Suppressor macrophage treated with lipopolysaccharide for 1 hour (primary cell): Measurements from ENCODE around the gene MRPS5.
"Not testable (repeated sequence)": the region's sequence is repeated elsewhere in the genome, so short reads cannot be mapped to it uniquely, and the experiment has no call there.

Source experiments
- DNase-seq, 3 donors: peaks; one replicate each; pipeline ENCODE4 v3.0.0-alpha.2; 2020 to 2022

The MRPS5 gene

GRCh38 chr2:95044601-95045000 lies 77.0 kb downstream of the MRPS5 start:
- no peak for DNase-seq

DNA sequence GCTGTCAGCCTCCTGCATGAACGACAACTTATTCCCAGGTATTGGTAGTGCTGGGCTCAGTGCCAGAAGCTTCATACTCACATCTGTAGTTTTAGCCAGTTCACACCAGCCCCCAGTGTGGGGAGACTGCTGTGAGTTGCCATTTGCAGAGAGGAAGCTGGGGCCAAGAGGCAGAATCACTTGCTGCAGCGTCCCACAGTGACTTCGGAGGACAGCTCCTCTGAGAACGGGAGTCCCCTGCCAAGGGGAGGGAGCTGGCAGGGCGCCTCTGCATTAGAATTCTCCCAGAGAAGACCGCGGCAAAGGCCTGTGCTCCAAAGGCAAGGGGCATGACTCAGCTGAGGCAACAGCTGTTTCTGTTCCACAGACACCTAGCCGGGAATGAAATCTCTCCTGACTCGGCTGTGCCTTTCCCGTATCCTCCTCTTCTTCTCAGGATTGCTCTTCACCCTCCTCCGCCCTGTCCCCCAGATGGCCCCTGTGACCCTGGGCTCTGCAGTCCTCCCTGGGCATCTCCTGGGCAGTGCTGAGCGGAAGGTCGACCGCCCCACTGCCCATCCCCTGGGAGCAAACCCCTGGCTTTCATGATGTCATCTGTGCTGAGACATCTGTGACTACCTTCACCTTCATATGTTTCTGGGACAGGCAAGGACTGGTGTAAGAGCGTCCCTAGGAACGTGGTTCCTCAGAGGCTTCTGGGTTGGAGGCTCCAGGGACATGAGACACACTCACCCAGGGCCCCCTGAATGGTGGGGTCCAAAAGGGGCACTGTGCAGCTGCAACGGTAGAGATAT lies 78.1 kb downstream of the MRPS5 start:
- no peak for DNase-seq

- no peak for DNase-seq
Measured at GRCh38 chr2:95042472-95043271, 78.9 kb downstream of the MRPS5 start.

DNA sequence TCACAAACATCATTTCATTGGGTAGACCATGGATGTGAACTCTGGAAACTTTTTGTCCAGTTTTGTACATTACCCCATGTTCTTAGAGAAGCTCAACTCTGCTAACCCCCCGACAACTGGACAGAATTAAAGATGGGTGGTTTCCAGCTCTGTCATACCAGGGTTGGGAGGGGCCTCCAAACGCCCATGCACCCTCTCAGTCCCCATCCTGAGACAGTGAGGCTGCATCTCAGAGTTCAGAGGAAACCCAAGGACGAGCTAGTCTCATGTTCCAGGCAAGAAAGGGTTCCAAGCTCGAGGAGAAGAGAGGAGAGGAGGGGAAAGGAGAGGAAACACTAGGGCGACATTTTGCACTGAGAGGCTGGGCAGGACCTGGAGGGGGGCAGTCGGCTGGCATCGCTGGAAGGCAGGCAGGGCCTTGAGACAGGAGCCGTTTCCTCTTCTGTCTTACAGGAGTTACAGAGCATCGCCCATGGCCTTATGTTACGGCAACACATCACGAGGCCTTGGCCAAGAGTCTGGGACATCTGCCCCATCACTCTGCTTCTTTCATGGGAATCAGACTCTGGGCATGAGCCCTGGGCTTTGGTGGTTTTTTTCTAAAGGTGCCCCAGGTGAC lies 79.7 kb downstream of the MRPS5 start:
- DNase-seq, result no peak

GRCh38 chr2:95041060-95041823 lies 80.4 kb downstream of the MRPS5 start:
- DNase-seq, result no peak

GRCh38 chr2:95040426-95040825 lies 81.2 kb downstream of the MRPS5 start:
- no peak for DNase-seq

DNA sequence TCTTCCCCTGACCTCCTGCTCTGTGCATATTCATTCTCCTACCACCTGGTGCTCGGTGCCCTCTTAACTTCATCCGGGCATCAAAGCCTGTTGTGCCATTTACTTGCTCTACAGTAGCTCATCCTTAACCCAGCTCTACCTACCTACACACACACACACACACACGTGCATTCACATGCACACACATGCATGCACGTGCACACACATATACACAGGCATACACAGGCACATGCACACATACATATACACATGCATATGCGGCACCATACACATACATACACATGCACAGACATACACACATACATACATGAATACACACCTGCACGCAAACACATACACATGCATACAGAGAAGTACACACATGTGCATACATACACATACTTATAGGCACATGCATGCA lies 81.6 kb downstream of the MRPS5 start:
- no peak for DNase-seq

DNA sequence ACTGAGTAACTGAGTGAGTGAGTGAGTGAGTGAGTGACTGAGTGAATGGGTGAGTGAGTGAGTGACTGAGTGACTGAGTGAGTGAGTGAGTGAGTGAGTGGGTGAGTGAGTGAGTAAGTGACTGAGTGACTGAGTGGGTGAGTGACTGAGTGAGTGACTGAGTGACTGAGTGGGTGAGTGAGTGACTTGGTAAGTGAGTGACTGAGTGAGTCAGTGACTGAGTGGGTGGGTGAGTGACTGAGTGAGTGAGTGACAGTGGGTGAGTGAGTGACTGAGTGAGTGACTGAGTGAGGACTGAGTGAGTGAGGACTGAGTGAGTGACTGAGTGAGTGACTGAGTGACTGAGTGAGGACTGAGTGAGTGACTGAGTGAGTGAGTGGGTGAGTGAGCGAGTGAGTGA lies 82.2 kb downstream of the MRPS5 start:
- DNase-seq, result peak in 2 of 3 donors; percentile 12

DNA sequence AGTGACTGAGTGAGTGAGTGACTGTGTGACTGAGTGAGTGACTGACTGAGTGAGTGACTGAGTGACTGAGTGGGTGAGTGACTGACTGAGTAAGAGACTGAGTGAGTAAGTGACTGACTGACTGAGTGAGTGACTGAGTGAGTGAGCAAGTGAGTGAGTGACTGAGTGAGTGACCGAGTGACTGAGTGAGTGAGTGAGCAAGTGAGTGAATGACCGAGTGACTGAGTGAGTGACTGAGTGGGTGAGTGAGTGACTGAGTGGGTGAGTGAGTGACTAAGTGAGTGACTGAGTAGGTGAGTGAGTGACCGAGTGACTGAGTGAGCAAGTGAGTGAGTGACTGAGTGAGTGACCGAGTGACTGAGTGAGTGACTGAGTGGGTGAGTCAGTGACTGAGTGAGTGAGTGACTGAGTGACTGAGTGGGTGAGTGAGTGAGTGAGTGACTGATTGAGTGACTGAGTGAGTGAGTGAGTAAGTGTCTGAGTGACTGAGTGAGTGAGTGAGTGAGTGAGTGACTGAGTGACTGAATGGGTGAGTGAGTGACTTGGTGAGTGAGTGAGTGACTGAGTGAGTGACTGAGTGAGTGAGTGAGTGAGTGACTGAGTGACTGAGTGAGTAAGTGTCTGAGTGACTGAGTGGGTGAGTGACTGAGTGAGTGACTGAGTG lies 82.8 kb downstream of the MRPS5 start:
- DNase-seq, result no peak

DNA sequence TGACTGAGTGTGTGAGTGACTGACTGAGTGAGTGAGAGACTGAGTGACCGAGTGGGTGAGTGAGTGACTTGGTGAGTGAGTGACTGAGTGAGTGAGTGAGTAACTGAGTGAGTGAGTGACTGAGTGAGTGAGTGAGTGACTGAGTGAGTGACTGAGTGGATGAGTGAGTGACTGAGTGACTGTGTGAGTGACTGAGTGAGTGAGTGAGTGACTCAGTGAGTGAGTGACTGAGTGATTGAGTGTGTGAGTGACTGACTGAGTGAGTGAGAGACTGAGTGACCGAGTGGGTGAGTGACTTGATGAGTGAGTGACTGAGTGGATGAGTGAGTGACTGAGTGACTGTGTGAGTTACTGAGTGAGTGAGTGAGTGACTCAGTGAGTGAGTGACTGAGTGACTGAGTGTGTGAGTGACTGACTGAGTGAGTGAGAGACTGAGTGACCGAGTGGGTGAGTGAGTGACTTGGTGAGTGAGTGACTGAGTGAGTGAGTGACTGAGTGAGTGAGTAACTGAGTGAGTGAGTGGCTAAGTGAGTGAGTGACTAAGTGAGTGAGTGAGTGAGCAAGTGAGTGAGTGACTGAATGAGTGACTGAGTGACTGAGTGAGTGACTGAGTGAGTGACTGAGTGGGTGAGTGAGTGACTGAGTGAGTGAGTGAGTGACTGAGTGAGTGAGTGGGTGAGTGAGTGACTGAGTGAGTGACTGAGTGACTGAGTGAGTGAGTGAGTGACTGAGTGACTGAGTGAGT lies 83.6 kb downstream of the MRPS5 start:
- not testable (repeated sequence) for DNase-seq

DNA sequence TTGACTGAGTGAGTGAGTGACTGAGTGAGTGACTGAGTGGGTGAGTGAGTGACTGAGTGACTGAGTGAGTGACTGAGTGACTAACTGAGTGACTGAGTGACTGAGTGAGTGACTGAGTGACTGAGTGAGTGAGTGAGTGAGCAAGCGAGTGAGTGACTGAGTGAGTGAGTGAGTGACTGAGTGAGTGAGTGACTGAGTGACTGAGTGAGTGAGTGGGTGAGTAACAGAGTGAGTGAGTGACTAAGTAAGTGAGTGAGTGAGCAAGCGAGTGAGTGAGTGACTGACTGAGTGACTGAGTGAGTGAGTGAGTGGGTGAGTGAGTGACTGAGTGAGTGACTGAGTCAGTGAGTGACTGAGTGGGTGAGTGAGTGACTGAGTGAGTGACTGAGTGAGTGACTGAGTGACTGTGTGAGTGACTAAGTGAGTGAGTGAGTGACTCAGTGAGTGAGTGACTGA lies 84.2 kb downstream of the MRPS5 start:
- DNase-seq, result no peak

DNA sequence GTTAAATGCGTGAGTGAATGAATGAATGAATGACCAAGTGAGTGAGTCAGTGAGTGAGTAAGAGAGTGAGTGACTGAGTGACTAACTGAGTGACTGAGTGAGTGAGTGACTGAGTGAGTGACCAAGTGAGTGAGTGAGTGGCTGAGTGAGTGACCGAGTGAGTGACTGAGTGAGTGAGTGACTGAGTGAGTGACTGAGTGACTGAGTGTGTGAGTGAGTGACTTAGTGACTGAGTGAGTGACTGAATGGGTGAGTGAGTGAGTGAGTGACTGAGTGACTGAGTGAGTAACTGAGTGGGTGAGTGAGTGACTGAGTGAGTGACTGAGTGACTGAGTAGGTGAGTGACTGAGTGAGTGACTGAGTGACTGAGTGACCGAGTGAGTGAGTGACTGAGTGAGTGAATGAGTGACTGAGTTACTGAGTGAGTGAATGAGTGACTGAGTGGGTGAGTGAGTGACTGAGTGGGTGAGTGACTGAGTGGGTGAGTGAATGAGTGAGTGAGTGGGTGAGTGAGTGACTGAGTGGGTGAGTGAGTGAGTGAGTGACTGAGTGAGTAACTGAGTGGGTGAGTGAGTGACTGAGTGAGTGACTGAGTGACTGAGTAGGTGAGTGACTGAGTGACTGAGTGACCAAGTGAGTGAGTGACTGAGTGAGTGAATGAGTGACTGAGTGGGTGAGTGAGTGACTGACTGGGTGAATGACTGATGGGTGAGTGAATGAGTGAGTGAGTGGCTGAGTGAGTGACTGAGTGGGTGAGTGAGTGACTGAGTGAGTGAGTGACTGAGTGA lies 84.8 kb downstream of the MRPS5 start:
- DNase-seq, result no peak
